Suprapubic skin (tissue), 3 donors: ENCODE measurements around the gene KRTAP17-1.

ENCODE experiments used
- CTCF ChIP-seq, 2 donors: fragments of 200-600 bp in 1 of 2; fragments of 450-650 bp in 1 of 2; sonication (generic) in 1 of 2; IDR thresholded peaks; one replicate each; pipeline ENCODE4 v1.5.1; 2016 to 2019; ENCODE audit warnings: antibody characterized with exemption in 2 of 2, mild to moderate bottlenecking in 1 of 2, moderate library complexity in 1 of 2
- POLR2A ChIP-seq, 2 donors: fragments of 450-650 bp; IDR thresholded peaks; one replicate each; pipeline ENCODE4 v1.6.1; 2017; ENCODE audit warnings: antibody characterized with exemption in 2 of 2, mild to moderate bottlenecking in 2 of 2, moderate library complexity in 2 of 2

GRCh38 chr17:41363881-41364280 lies 48.4 kb upstream of the KRTAP17-1 start:
- TF ChIP-seq CTCF (IDR thresholded peaks at IDR 0.05) = no peak
- no peak for TF ChIP-seq POLR2A (IDR thresholded peaks at IDR 0.05)
